ENCODE data around the gene EHD3. TPM values are rescaled to one million over a fixed set of nuclear protein-coding genes. Genes with fewer than 3 reads are reported as not detected.

Gene EHD3
- total RNA-seq, 1 donor from 2014 or later = 7.5 TPM

DNA sequence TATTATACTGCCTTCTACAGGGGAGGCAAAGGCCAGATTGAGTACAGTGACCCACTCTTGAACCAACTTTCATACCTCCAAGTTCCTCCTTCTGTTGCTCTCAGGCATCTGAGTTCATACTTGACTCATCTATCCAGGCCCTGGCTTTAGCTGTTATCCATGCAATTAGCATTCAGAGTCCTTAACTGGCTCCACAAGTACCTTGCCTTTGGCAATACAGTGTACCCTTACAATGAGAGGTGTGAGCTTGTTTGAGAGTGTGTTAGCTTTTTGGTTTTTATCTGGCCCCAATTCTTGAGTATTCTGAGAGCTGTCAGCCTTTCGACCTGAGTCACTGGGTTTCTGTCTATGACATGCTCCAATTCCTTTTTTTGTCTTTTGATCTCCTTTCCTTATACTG is 60.2 kb downstream of the EHD3 start:
- DNase-seq = no peak

DNA sequence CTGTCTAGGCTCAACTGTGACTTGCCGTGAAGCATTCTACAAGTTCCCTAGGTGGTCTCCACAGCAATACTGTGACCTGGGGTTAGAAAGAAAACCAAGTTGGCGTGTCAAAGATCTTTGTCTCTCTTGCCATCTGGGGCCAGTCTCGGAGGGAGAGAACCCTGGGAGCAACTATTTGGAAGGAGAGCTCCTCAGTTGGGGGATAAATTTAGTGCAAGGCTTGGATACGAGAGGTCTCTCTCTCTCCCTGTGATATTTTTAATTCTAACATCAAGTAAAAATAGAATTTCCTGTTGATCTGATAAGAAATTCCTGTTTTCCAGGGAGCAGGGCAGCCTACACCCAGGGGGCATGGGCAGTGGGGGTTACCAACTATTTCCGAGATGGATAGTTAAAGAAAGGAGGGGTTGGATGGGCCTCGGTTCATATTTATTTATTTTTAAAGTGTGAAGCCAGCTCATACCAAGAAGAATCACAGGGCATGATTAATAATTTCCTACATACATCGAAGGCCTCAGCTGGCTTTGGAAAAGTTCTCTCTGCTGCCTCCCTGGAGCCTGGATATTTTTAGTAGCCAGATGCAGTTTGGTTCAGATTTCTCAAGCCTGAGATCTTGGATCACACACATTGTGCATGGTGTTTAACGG is 62.8 kb downstream of the EHD3 start:
- no peak for DNase-seq

DNA sequence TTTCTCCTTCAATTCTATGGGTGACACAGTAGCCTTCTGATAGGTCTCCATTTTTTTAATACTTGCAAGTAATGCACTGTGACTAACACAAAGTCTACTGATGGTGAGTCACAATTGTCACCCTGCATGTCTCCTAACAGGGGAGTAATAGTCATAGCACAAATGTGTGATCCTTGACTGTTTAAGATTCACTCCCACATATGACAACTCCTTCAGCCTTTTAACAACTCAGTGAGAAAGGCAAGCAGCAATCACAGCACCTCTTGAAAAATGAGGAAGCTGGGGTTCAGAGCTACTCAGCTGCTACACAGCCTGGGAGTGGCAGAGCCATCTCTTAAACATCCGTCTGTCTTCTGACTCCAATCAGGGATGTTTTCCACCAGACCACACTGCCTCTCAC is 63.8 kb downstream of the EHD3 start:
- DNase-seq = no peak

DNA sequence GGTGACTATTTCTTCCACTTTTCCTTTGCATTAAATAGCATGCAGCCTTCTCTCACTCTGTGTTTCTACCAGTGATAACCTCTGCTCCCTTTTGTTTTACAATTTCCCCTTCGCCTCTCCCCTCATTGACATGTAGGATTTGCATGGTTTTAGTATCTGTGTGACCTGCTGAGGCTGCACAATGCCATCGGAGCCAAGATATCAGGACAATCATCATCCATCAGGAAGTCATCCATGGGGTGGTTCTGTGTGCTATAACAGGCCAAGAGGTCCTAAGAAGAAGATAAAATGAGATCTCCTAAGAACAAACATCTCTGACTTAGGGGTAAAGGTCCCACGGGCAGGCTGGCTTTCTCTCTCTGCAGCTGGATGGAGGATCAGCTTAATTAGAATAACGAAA is 65.6 kb downstream of the EHD3 start:
- DNase-seq = no peak

DNA sequence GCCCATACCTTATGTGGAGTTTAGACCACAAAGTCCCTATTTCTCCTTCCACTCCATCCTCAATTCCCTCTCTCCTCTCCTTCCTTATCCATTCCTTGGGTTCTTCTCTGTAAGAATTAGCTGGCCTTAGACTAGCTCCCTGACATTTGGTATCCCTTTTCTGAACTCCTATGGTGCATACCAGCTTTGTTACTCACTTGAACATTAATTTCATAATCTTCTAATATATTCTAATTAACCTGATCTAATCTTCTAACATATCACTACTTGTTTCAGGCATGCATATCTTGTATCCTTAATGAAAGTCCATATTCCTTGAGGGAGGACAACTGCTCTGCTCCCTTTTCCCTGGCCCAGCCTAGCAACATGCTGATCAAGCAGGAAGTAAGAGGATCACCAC is 66.4 kb downstream of the EHD3 start:
- no peak for DNase-seq

DNA sequence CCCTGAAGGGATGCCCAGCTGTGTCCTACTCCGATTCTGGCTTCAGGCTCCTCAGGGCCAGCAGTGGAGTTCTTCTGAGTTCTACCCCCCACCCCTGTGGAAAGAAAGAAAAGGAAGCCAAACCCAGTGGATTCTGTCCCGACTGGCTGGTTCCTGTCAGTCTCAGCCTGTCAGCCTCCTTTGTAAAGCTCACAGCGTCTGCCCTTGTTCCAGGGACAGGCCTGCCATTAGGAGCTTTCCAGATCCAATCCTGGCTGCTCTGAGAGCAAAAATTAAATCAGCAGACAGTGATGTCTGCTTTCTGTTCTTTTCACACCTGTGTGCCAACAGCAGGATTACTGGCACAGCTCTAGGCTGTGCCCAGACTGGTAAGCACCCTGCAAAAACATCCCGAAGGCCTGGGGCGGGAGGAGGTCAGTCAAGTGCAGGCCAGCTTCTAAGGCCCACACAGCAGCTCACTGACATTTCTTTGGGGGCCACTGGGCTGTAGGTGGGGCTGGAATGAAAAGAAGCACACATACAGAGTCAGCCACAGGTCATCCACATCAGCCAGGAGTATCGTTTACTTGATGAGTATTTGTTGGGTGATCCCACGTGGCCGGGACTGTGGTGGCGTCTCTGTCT is 69.1 kb downstream of the EHD3 start:
- no peak for DNase-seq

DNA sequence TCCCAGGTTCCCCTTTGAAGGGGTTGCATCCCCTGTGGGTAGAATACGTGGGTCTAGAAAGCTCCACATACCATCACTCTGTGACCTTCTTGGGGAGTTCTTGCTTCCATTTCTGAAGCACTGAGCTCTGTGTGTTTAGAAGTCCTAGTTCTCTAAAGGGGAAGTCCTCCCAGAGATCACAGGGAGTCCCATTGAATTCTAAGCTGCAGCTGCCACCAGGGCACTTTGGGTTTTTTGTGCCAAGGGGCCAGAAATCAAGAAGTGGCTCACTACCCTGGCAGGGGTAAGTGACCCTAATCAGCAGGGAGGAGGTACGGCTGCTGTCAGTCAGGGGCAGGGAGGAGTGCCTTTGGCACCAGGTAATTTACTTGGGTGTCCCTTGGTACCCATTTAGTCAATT is 70.9 kb downstream of the EHD3 start:
- no peak for DNase-seq

DNA sequence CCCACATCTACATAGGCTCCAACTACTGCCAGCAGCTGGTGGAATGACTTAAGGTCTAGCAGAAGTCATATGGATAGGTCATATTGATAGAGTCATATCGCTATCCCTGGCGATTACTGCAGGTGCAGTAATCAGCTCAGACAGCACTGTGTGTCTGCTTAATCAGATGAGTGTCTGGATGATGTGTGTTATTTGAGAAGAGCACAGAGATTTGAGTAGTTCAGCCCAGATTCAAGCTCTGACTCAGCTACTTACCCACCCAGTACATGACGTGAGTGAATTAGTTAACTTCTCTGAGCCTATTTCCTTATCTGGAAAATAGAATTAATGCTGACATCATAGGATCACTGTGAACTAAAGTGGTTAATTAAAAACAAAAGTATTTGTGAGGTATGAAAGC is 78.9 kb downstream of the EHD3 start:
- no peak for DNase-seq

DNA sequence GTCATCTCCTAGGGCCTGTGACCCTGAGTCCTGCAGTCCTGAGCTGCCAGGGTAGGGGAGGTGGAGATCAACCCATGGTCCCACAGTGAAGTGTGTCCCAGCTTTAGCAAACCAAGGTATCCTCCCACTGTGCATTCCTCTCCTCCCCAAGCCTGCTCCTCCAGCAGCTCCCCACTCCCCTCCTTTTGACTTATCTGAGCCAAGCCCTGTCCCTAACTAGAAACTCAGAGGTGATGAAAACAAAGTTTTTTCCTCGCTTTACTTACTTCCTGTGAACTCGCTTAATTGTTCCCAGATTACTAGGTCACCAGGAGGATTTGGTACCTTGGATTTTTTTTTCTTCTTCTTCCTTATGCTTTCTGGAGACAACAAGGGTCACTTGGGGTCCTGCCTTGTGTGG is 80.8 kb downstream of the EHD3 start:
- no peak for DNase-seq

DNA sequence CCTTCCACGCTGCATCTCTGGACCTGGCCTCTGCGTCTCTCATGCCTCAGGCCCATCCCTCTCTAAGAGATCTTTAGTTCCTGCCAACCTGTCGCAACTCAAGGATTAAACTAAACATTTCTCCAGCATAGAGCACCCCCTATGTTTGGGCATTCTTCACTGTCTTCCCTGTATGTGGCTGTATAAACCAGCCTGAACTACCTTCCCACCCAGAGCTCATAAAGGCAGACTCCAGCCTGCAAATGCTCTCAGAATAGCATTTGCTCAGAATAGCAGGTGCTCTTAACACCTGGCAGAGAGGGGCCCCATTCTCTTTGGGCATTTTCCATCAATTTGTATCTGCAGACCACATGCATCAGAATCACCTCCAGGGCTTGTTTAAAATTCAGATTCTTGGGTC is 83.4 kb downstream of the EHD3 start:
- no peak for DNase-seq

DNA sequence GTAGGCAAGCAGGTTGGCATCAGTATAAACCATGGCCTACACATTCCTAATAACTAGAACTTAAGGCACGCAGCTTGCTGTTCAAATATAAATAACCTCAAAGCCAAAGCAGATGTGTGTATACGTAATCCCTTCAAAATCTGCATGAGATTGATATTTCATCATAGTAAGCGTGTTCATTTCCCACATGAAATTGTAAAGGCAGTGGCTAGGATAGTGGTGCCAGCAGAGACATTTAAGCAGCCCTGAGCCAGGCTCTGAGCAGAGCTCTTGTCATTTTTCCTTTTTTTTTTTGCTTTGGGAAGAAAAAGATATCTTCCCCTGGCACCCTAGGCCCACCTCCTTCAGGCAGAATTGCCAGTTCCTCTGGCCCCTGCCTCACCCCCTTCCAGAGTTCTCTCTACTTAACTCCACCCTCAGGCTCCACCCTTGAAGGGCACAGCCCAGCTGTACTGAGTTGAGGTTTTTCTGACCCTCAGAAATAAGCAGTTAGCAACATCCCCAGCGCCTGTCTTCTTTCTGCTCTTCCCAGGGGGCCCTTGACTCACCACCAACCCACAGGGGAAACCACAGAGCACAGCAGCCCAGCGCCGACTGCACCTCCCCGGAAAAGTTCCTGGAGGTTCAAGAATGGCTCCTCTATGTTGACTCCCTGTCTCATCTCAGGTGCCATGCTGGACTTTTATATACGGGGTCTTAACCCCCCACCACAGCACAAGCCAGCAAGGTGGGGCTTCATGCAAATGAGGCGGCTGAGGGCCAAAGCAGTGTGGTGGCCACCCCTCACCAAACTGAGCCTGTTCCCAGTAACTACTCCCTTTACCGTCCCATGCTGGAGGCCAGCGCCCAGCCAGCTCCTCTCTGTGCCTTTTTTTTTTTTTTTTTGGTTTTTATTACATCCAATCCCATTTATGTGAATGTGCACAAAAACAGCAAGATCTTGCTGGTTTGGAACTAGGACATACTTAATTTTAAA is 84.7 kb downstream of the EHD3 start:
- DNase-seq = no peak

Small RNA genes within 50 kb of the gene (small RNA-seq; reads per million reads assigned to genes)
- gene RNA5SP90 = not detected

Other genes starting within 250 kb of the EHD3 start
- gene GALNT14, start 95.7 kb upstream of the EHD3 start, total RNA-seq = 4.7 TPM
- 1.4 TPM for gene CAPN14, start 16.6 kb upstream of the EHD3 start, total RNA-seq
- gene XDH, start 180.6 kb downstream of the EHD3 start, total RNA-seq = not detected